Aorta (tissue), 5 donors: ENCODE results near the gene ST7. TPM values are rescaled to one million over a fixed set of nuclear protein-coding genes. Genes with fewer than 3 reads are reported as not detected.
A peak's percentile ranks its signal among the peaks of the same experiment; 100 is the strongest.

Experiments
- ATAC-seq: fragments of 200-7000 bp; cut with Tn5 transposase; one replicate; pipeline ENCODE4 v1.9.1; 2022; ENCODE audit warnings: moderate library complexity; ENCODE audit not compliant: low FRiP score
- DNase-seq, 2 donors: peaks; one replicate each; pipeline ENCODE4 v3.0.0-alpha.2; 2020
- H3K27ac ChIP-seq, 2 donors: one replicate each; pipeline ENCODE4 v1.5.1; 2013; ENCODE audit warnings: low read length in 2 of 2, mild to moderate bottlenecking in 2 of 2, moderate library complexity in 2 of 2, control low read depth in 1 of 2, inconsistent platforms in 1 of 2, low read depth in 1 of 2
- H3K27me3 ChIP-seq, 2 donors: one replicate each; pipeline ENCODE4 v1.6.1; 2013; ENCODE audit warnings: control low read depth in 1 of 2, low read length in 1 of 2, mild to moderate bottlenecking in 1 of 2, moderate library complexity in 1 of 2; ENCODE audit not compliant: insufficient read depth in 2 of 2, control insufficient read depth in 1 of 2
- H3K36me3 ChIP-seq, 2 donors: one replicate each; pipeline ENCODE4 v1.6.1; 2013; ENCODE audit warnings: control low read depth in 1 of 2, low read length in 1 of 2, mild to moderate bottlenecking in 1 of 2; ENCODE audit not compliant: insufficient read depth in 2 of 2, control insufficient read depth in 1 of 2
- H3K4me1 ChIP-seq, 2 donors: one replicate each; pipeline ENCODE4 v1.6.1; 2013; ENCODE audit warnings: low read length in 2 of 2, control low read depth in 1 of 2, mild to moderate bottlenecking in 1 of 2, moderate library complexity in 1 of 2; ENCODE audit not compliant: insufficient read depth in 2 of 2, control insufficient read depth in 1 of 2
- H3K4me3 ChIP-seq, 2 donors: one replicate each; pipeline ENCODE4 v1.5.1; 2013; ENCODE audit warnings: low read length in 2 of 2, control low read depth in 1 of 2, mild to moderate bottlenecking in 1 of 2
- H3K9me3 ChIP-seq: one replicate; pipeline ENCODE4 v1.6.1; 2013; ENCODE audit warnings: mild to moderate bottlenecking, low read length; ENCODE audit not compliant: control insufficient read depth
- WGBS, 2 donors: extraction: QIAGEN DNeasy Blood & Tissue Kit; methylation state at CpG; one replicate each; pipeline ENCODE4 v1.1.7; 2013; 5-methylcytosine and 5-hydroxymethylcytosine counted together
- intact Hi-C, 2 donors: fragments of 100-400 bp; cut with DNase I; formaldehyde crosslinking; loops; one replicate each; pipeline versions ENCODE4 v1.14.2 to v1.15.0; 2022
- polyA plus RNA-seq, 2 donors: library from polyadenylated mRNA; stranded (reverse); fragments of 200-250 nt; gene quantifications; one replicate each; pipeline ENCODE4 v1.2.3, GENCODE V29; 2013
- total RNA-seq, 2 donors: library from RNA; stranded (reverse); fragmentation: NEBNext Ultra II Directional; extraction: Animal tissue kit (Norgen Biotek cat#: 25700); gene quantifications; one replicate each; pipeline ENCODE4 v1.2.1, GENCODE V29; 2021
- donor health status: healthy with polysubstance abuse.
- donor health status: Bipolar disorder and iron deficiency.
- donor health status: DM: no; HTN: no; CAD: no.
- donor health status: DM: no; HTN: no; CAD: no.
- donor health status: DM: yes; HTN: yes; CAD: no.

Gene ST7
- total and polyA plus RNA-seq, 4 donors = 24.2 to 35.3 (median 31.9) TPM

- Histone ChIP-seq H3K4me1 (peaks cover 4 to 5% of the 10 kb centered on the region in 2 donors), H3K4me3 (no peak overlapping the region), H3K36me3 (peaks cover 0 to 4% of the 10 kb centered on the region in 2 donors), H3K27ac (no peak overlapping the region), H3K27me3 (no peaks in the 10 kb centered on the region), H3K9me3 (no peaks in the 10 kb centered on the region)
- ATAC-seq (no peak), DNase-seq (no peak)
- intact Hi-C loops = loop anchor here in 1 of 2 donors (10.0 kb wide), 2 partner anchors 46 to 404 kb away; no protein-coding TSS in a partner anchor
- 84 to 85% methylated on average over 4 of the region's 4 CpGs for WGBS, 2 donors
Measured at GRCh38 chr7:116980354-116980753, 27.1 kb downstream of the ST7 start.

- Histone ChIP-seq H3K27me3 (no peaks in the 10 kb centered on the region), H3K4me1 (peaks cover 2 to 4% of the 10 kb centered on the region in 2 donors), H3K27ac (no peak overlapping the region), H3K36me3 (peaks cover 0 to 4% of the 10 kb centered on the region in 2 donors), H3K9me3 (no peaks in the 10 kb centered on the region), H3K4me3 (no peak overlapping the region)
- 90 to 91% methylated on average over 2 of the region's 2 CpGs for WGBS, 2 donors
- intact Hi-C loops = loop anchor here in 1 of 2 donors (10.0 kb wide), 2 partner anchors 47 to 403 kb away; no protein-coding TSS in a partner anchor
- DNase-seq = no peak
- ATAC-seq = no peak
Measured at GRCh38 chr7:116981939-116982338, 28.6 kb downstream of the ST7 start.

- intact Hi-C loops = loop anchor here in 1 of 2 donors (10.0 kb wide), 2 partner anchors 50 to 400 kb away; no protein-coding TSS in a partner anchor
- H3K36me3 ChIP-seq = no peaks in the 10 kb centered on the region
- no peak overlapping the region for H3K27ac ChIP-seq
- ATAC-seq = no peak
- no peaks in the 10 kb centered on the region for H3K4me1 ChIP-seq
- H3K4me3 ChIP-seq = no peak overlapping the region
- DNase-seq = no peak
- H3K27me3 ChIP-seq = no peaks in the 10 kb centered on the region
- no peaks in the 10 kb centered on the region for H3K9me3 ChIP-seq
- WGBS, 2 donors = 61 to 62% methylated on average over 2 of the region's 2 CpGs
Measured at GRCh38 chr7:116984511-116984910, 31.2 kb downstream of the ST7 start.

GRCh38 chr7:116984917-116985316 lies 31.6 kb downstream of the ST7 start:
- no peak for ATAC-seq
- Histone ChIP-seq H3K27ac (no peak overlapping the region), H3K36me3 (no peaks in the 10 kb centered on the region), H3K4me1 (no peaks in the 10 kb centered on the region), H3K4me3 (no peak overlapping the region), H3K27me3 (no peaks in the 10 kb centered on the region), H3K9me3 (no peaks in the 10 kb centered on the region)
- 83 to 84% methylated on average over 2 of the region's 2 CpGs for WGBS, 2 donors
- intact Hi-C loops = loop anchor here (1.0 to 10.0 kb wide), 3 partner anchors 50 to 400 kb away; no protein-coding TSS in a partner anchor
- no peak for DNase-seq

- no peaks in the 10 kb centered on the region for H3K4me1 ChIP-seq
- H3K27me3 ChIP-seq = no peaks in the 10 kb centered on the region
- ATAC-seq (no peak), DNase-seq (no peak)
- no peak overlapping the region for H3K27ac ChIP-seq
- intact Hi-C loops = loop anchor here (1.0 to 10.0 kb wide), 3 partner anchors 51 to 399 kb away; no protein-coding TSS in a partner anchor
- H3K36me3 ChIP-seq = no peaks in the 10 kb centered on the region
- H3K4me3 ChIP-seq = no peak overlapping the region
- H3K9me3 ChIP-seq = no peaks in the 10 kb centered on the region
- 96 to 98% methylated on average over 5 of the region's 5 CpGs for WGBS, 2 donors
Measured at GRCh38 chr7:116985575-116985974, 32.3 kb downstream of the ST7 start.

GRCh38 chr7:116986611-116987565 lies 33.6 kb downstream of the ST7 start:
- DNase-seq = no peak
- Histone ChIP-seq H3K27me3 (no peaks in the 10 kb centered on the region), H3K36me3 (no peaks in the 10 kb centered on the region), H3K27ac (peak overlapping the region in 1 of 2 donors; percentile 17), H3K9me3 (no peaks in the 10 kb centered on the region), H3K4me1 (no peaks in the 10 kb centered on the region), H3K4me3 (no peak overlapping the region)
- 59 to 60% methylated on average over 4 of the region's 4 CpGs for WGBS, 2 donors
- intact Hi-C loops = loop anchor here in 1 of 2 donors (2.0 to 10.0 kb wide), 3 partner anchors 52 to 398 kb away; no protein-coding TSS in a partner anchor
- ATAC-seq = no peak

GRCh38 chr7:116988363-116988989 lies 35.2 kb downstream of the ST7 start:
- H3K4me3 ChIP-seq = no peak overlapping the region
- DNase-seq (no peak), ATAC-seq (no peak)
- no peaks in the 10 kb centered on the region for H3K36me3 ChIP-seq
- H3K27ac ChIP-seq = no peak overlapping the region
- no peaks in the 10 kb centered on the region for H3K4me1 ChIP-seq
- WGBS, 2 donors = 52 to 56% methylated on average over 4 of the region's 4 CpGs
- no peaks in the 10 kb centered on the region for H3K9me3 ChIP-seq
- no peaks in the 10 kb centered on the region for H3K27me3 ChIP-seq
- intact Hi-C loops = loop anchor here in 1 of 2 donors (10.0 kb wide), 2 partner anchors 54 to 396 kb away; no protein-coding TSS in a partner anchor

GRCh38 chr7:116990056-116990455 lies 36.8 kb downstream of the ST7 start:
- H3K27ac ChIP-seq = no peak overlapping the region
- H3K27me3 ChIP-seq = no peaks in the 10 kb centered on the region
- 77 to 82% methylated on average over 5 of the region's 5 CpGs for WGBS, 2 donors
- no peaks in the 10 kb centered on the region for H3K4me1 ChIP-seq
- DNase-seq = no peak
- intact Hi-C loops = no loop called here
- H3K36me3 ChIP-seq = no peaks in the 10 kb centered on the region
- no peak overlapping the region for H3K4me3 ChIP-seq
- H3K9me3 ChIP-seq = no peaks in the 10 kb centered on the region
- no peak for ATAC-seq
